HEK293 (cell line): ENCODE measurements around the gene TMUB1.

Experiments used
- CTCF ChIA-PET: fragments of 350-600 bp; formaldehyde crosslinking; extraction: SDS; loops from one replicate; lab custom pipeline; 2021; ENCODE audit warnings: antibody characterized with exemption; lab: Yijun Ruan, JAX
- POLR2A ChIA-PET: fragments of 300-600 bp; formaldehyde crosslinking; extraction: SDS; loops from one replicate; lab custom pipeline; 2020; ENCODE audit warnings: antibody characterized with exemption, inconsistent platforms; lab: Yijun Ruan, JAX
- H3K27ac ChIP-seq: fragments of 200-500 bp; sonication (Bioruptor generic); 2 replicates; pipeline ENCODE4 v1.5.1; 2014; ENCODE audit warnings: low read depth, low read length, control low read depth, inconsistent platforms; ENCODE audit errors: extremely low read depth
- H3K36me3 ChIP-seq, 2 experiments: fragments of 200-500 bp in 1 of 2; sonication (Bioruptor generic) in 1 of 2; 1 replicate in 1 of 2; 2 replicates in 1 of 2; pipeline ENCODE4 v1.5.1; 2014 to 2017; ENCODE audit warnings: inconsistent platforms in 2 of 2, low read length in 2 of 2; ENCODE audit not compliant: control insufficient read depth in 2 of 2, insufficient read depth in 1 of 2
- H3K4me1 ChIP-seq: fragments of 200-500 bp; sonication (Bioruptor generic); 2 replicates; pipeline ENCODE4 v1.5.1; 2014; ENCODE audit warnings: mild to moderate bottlenecking, low read length, inconsistent platforms; ENCODE audit not compliant: control insufficient read depth, insufficient read depth
- H3K4me3 ChIP-seq: 2 replicates; pipeline ENCODE4 v1.5.1; 2011; ENCODE audit warnings: low read depth, mild to moderate bottlenecking, control low read depth, low read length, moderate library complexity
- H3K9me3 ChIP-seq: fragments of 200-500 bp; sonication (Bioruptor generic); 2 replicates; pipeline ENCODE4 v1.5.1; 2014; ENCODE audit warnings: low read depth, low read length, inconsistent platforms; ENCODE audit not compliant: control insufficient read depth, insufficient read depth
- EGR2 ChIP-seq: fragments of 450-650 bp; formaldehyde crosslinking; IDR thresholded peaks from 2 replicates; pipeline ENCODE4 v1.5.1; 2016; ENCODE audit warnings: low read depth, missing biosample characterization, missing genetic modification characterization
- HOXA7 ChIP-seq: sonication (generic); formaldehyde crosslinking; IDR thresholded peaks from 2 replicates; pipeline ENCODE4 v1.8.1; 2022; ENCODE audit warnings: missing genetic modification reagents, borderline replicate concordance
- KLF16 ChIP-seq: fragments of 450-650 bp; formaldehyde crosslinking; IDR thresholded peaks from 2 replicates; pipeline ENCODE4 v1.5.1; 2017; ENCODE audit warnings: missing biosample characterization, missing genetic modification characterization
- SCRT2 ChIP-seq: fragments of 450-650 bp; formaldehyde crosslinking; IDR thresholded peaks from 2 replicates; pipeline ENCODE4 v1.5.1; 2016; ENCODE audit warnings: missing biosample characterization, missing genetic modification characterization
- SP2 ChIP-seq: fragments of 450-650 bp; formaldehyde crosslinking; IDR thresholded peaks from 2 replicates; pipeline ENCODE4 v1.5.1; 2016; ENCODE audit warnings: missing biosample characterization, missing genetic modification characterization
- ZEB2 ChIP-seq: fragments of 450-650 bp; formaldehyde crosslinking; IDR thresholded peaks from 2 replicates; pipeline ENCODE4 v1.5.1; 2016; ENCODE audit warnings: missing biosample characterization, missing genetic modification characterization
- ZIC2 ChIP-seq: fragments of 450-650 bp; formaldehyde crosslinking; IDR thresholded peaks from 2 replicates; pipeline ENCODE4 v1.5.1; 2016; ENCODE audit warnings: missing biosample characterization, missing genetic modification characterization
- ZNF2 ChIP-seq: fragments of 450-650 bp; formaldehyde crosslinking; IDR thresholded peaks from 2 replicates; pipeline ENCODE4 v1.5.1; 2016; ENCODE audit warnings: missing biosample characterization, missing genetic modification characterization
- ZNF350 ChIP-seq: fragments of 450-650 bp; formaldehyde crosslinking; IDR thresholded peaks from 2 replicates; pipeline ENCODE4 v1.5.0; 2017; ENCODE audit warnings: missing biosample characterization, mild to moderate bottlenecking, missing genetic modification characterization
- ZNF423 ChIP-seq: fragments of 450-650 bp; formaldehyde crosslinking; IDR thresholded peaks from 2 replicates; pipeline ENCODE4 v1.5.1; 2016; ENCODE audit warnings: missing biosample characterization, missing genetic modification characterization
- ZNF600 ChIP-seq: fragments of 450-650 bp; formaldehyde crosslinking; IDR thresholded peaks from 2 replicates; pipeline ENCODE4 v1.5.1; 2016; ENCODE audit warnings: missing biosample characterization, missing genetic modification characterization
- ZNF623 ChIP-seq: fragments of 450-650 bp; formaldehyde crosslinking; IDR thresholded peaks from 2 replicates; pipeline ENCODE4 v1.5.1; 2016; ENCODE audit warnings: missing biosample characterization, missing genetic modification characterization
- ZNF701 ChIP-seq: fragments of 450-650 bp; formaldehyde crosslinking; IDR thresholded peaks from 2 replicates; pipeline ENCODE4 v1.5.1; 2016; ENCODE audit warnings: missing biosample characterization, missing genetic modification characterization
- TF ChIP-seq, protein P1 (sequence below): fragments of 450-650 bp; IDR thresholded peaks from 2 replicates; pipeline ENCODE4 v1.5.1; 2018; ENCODE audit warnings: missing biosample characterization, mild to moderate bottlenecking, missing genetic modification characterization
- TF ChIP-seq, protein P2 (sequence below): fragments of 450-650 bp; formaldehyde crosslinking; IDR thresholded peaks from 2 replicates; pipeline ENCODE4 v1.5.1; 2016; ENCODE audit warnings: missing biosample characterization, missing genetic modification characterization, borderline replicate concordance
- TF ChIP-seq, protein P3 (sequence below): fragments of 450-650 bp; formaldehyde crosslinking; IDR thresholded peaks from 2 replicates; pipeline ENCODE4 v1.5.1; 2016; ENCODE audit warnings: missing biosample characterization, missing genetic modification characterization, low read depth
- TF ChIP-seq, protein P4 (sequence below): fragments of 450-650 bp; formaldehyde crosslinking; IDR thresholded peaks from 2 replicates; pipeline ENCODE4 v1.5.1; 2016; ENCODE audit warnings: missing biosample characterization, missing genetic modification characterization
- TF ChIP-seq, protein P5 (sequence below): fragments of 450-650 bp; formaldehyde crosslinking; IDR thresholded peaks from 2 replicates; pipeline ENCODE4 v1.5.1; 2016; ENCODE audit warnings: missing biosample characterization, missing genetic modification characterization
- TF ChIP-seq, protein P6 (sequence below): fragments of 450-650 bp; formaldehyde crosslinking; IDR thresholded peaks from 2 replicates; pipeline ENCODE4 v1.5.1; 2016; ENCODE audit warnings: missing biosample characterization, missing genetic modification characterization
- TF ChIP-seq, protein P7 (sequence below): fragments of 450-650 bp; formaldehyde crosslinking; IDR thresholded peaks from 2 replicates; pipeline ENCODE4 v1.5.1; 2016; ENCODE audit warnings: missing biosample characterization, missing genetic modification characterization

Gene TMUB1

DNA sequence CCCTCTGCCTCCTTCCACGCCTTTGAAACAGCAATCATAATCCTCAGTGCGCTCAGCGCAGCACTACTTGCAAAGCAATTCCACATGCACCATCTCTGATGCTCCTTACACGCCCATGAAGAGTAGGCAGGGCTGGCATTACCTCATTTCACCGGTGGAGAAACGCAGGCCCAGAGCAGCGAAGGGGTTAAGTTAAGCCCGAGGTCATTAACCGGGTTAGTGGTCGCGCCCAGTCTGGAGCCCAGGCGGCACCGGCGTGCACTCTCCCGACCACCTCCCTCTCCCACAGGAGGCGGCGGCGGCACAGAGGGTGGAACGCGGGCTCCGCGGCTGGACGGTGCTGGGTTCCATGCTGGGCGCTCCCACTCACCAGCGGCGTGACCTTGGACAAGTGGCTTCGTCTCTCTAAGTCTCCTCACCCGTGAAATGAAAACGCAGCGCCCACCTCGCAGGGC, 3.2 kb downstream of the TMUB1 start:
- Histone ChIP-seq H3K36me3 (peaks cover 0 to 44% of the 10 kb centered on the region in 2 experiments; a peak in 1 of 3 replicates), H3K4me1 (peaks cover 7% of the 10 kb centered on the region; the same call in 1 of the 2 replicates), H3K9me3 (no peaks in the 10 kb centered on the region), H3K27ac (peak overlapping the region; percentile 75), H3K4me3 (peak overlapping the region; percentile 89)
- CTCF ChIA-PET = interaction anchor here (0.6 to 1.6 kb wide), 2 partner anchors 17 to 31 kb away, joined by 3 to 8 read pairs; no protein-coding TSS in a partner anchor
- POLR2A ChIA-PET = interaction anchor here (0.6 to 4.8 kb wide), 16 partner anchors 8 to 147 kb away, joined by 3 to 22 read pairs (median 6); partner anchors contain the start of genes ABCB8, ABCF2 and CDK5
- 0 out of 2 replicates have a peak, but pooled peaks have one; percentile 11 for TF ChIP-seq SCRT2
- TF ChIP-seq ZIC2 = peak; percentile 40; the same call in 1 of the 2 replicates
- no peak for TF ChIP-seq ZNF623
- TF ChIP-seq, protein P1, sequence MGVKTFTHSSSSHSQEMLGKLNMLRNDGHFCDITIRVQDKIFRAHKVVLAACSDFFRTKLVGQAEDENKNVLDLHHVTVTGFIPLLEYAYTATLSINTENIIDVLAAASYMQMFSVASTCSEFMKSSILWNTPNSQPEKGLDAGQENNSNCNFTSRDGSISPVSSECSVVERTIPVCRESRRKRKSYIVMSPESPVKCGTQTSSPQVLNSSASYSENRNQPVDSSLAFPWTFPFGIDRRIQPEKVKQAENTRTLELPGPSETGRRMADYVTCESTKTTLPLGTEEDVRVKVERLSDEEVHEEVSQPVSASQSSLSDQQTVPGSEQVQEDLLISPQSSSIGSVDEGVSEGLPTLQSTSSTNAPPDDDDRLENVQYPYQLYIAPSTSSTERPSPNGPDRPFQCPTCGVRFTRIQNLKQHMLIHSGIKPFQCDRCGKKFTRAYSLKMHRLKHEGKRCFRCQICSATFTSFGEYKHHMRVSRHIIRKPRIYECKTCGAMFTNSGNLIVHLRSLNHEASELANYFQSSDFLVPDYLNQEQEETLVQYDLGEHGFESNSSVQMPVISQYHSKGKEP (tag by site-specific recombination) = no peak
- TF ChIP-seq SP2 (tag by site-specific recombination) = peak; percentile 14; the same call in 1 of the 2 replicates
- TF ChIP-seq, protein P2, sequence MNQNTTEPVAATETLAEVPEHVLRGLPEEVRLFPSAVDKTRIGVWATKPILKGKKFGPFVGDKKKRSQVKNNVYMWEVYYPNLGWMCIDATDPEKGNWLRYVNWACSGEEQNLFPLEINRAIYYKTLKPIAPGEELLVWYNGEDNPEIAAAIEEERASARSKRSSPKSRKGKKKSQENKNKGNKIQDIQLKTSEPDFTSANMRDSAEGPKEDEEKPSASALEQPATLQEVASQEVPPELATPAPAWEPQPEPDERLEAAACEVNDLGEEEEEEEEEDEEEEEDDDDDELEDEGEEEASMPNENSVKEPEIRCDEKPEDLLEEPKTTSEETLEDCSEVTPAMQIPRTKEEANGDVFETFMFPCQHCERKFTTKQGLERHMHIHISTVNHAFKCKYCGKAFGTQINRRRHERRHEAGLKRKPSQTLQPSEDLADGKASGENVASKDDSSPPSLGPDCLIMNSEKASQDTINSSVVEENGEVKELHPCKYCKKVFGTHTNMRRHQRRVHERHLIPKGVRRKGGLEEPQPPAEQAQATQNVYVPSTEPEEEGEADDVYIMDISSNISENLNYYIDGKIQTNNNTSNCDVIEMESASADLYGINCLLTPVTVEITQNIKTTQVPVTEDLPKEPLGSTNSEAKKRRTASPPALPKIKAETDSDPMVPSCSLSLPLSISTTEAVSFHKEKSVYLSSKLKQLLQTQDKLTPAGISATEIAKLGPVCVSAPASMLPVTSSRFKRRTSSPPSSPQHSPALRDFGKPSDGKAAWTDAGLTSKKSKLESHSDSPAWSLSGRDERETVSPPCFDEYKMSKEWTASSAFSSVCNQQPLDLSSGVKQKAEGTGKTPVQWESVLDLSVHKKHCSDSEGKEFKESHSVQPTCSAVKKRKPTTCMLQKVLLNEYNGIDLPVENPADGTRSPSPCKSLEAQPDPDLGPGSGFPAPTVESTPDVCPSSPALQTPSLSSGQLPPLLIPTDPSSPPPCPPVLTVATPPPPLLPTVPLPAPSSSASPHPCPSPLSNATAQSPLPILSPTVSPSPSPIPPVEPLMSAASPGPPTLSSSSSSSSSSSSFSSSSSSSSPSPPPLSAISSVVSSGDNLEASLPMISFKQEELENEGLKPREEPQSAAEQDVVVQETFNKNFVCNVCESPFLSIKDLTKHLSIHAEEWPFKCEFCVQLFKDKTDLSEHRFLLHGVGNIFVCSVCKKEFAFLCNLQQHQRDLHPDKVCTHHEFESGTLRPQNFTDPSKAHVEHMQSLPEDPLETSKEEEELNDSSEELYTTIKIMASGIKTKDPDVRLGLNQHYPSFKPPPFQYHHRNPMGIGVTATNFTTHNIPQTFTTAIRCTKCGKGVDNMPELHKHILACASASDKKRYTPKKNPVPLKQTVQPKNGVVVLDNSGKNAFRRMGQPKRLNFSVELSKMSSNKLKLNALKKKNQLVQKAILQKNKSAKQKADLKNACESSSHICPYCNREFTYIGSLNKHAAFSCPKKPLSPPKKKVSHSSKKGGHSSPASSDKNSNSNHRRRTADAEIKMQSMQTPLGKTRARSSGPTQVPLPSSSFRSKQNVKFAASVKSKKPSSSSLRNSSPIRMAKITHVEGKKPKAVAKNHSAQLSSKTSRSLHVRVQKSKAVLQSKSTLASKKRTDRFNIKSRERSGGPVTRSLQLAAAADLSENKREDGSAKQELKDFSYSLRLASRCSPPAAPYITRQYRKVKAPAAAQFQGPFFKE (tag by site-specific recombination) = 0 out of 2 replicates have a peak, but pooled peaks have one; percentile 38
- TF ChIP-seq, protein P3, sequence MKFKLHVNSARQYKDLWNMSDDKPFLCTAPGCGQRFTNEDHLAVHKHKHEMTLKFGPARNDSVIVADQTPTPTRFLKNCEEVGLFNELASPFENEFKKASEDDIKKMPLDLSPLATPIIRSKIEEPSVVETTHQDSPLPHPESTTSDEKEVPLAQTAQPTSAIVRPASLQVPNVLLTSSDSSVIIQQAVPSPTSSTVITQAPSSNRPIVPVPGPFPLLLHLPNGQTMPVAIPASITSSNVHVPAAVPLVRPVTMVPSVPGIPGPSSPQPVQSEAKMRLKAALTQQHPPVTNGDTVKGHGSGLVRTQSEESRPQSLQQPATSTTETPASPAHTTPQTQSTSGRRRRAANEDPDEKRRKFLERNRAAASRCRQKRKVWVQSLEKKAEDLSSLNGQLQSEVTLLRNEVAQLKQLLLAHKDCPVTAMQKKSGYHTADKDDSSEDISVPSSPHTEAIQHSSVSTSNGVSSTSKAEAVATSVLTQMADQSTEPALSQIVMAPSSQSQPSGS (tag by site-specific recombination) = peak; percentile 76
- TF ChIP-seq, protein P4, sequence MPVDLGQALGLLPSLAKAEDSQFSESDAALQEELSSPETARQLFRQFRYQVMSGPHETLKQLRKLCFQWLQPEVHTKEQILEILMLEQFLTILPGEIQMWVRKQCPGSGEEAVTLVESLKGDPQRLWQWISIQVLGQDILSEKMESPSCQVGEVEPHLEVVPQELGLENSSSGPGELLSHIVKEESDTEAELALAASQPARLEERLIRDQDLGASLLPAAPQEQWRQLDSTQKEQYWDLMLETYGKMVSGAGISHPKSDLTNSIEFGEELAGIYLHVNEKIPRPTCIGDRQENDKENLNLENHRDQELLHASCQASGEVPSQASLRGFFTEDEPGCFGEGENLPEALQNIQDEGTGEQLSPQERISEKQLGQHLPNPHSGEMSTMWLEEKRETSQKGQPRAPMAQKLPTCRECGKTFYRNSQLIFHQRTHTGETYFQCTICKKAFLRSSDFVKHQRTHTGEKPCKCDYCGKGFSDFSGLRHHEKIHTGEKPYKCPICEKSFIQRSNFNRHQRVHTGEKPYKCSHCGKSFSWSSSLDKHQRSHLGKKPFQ (tag by site-specific recombination) = no peak
- peak; percentile 77 for TF ChIP-seq ZEB2 (tag by site-specific recombination)
- TF ChIP-seq HOXA7 (CRISPR knock-in tag) = no peak
- TF ChIP-seq ZNF600 = peak; percentile 76
- TF ChIP-seq EGR2 (tag by site-specific recombination) = peak; percentile 50; the same call in 1 of the 2 replicates
- TF ChIP-seq ZNF701 (tag by site-specific recombination) = no peak
- TF ChIP-seq, protein P5, sequence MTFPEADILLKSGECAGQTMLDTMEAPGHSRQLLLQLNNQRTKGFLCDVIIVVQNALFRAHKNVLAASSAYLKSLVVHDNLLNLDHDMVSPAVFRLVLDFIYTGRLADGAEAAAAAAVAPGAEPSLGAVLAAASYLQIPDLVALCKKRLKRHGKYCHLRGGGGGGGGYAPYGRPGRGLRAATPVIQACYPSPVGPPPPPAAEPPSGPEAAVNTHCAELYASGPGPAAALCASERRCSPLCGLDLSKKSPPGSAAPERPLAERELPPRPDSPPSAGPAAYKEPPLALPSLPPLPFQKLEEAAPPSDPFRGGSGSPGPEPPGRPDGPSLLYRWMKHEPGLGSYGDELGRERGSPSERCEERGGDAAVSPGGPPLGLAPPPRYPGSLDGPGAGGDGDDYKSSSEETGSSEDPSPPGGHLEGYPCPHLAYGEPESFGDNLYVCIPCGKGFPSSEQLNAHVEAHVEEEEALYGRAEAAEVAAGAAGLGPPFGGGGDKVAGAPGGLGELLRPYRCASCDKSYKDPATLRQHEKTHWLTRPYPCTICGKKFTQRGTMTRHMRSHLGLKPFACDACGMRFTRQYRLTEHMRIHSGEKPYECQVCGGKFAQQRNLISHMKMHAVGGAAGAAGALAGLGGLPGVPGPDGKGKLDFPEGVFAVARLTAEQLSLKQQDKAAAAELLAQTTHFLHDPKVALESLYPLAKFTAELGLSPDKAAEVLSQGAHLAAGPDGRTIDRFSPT = peak; percentile 79
- 0 out of 2 replicates have a peak, but pooled peaks have one; percentile 8 for TF ChIP-seq ZNF423 (tag by site-specific recombination)
- TF ChIP-seq, protein P6, sequence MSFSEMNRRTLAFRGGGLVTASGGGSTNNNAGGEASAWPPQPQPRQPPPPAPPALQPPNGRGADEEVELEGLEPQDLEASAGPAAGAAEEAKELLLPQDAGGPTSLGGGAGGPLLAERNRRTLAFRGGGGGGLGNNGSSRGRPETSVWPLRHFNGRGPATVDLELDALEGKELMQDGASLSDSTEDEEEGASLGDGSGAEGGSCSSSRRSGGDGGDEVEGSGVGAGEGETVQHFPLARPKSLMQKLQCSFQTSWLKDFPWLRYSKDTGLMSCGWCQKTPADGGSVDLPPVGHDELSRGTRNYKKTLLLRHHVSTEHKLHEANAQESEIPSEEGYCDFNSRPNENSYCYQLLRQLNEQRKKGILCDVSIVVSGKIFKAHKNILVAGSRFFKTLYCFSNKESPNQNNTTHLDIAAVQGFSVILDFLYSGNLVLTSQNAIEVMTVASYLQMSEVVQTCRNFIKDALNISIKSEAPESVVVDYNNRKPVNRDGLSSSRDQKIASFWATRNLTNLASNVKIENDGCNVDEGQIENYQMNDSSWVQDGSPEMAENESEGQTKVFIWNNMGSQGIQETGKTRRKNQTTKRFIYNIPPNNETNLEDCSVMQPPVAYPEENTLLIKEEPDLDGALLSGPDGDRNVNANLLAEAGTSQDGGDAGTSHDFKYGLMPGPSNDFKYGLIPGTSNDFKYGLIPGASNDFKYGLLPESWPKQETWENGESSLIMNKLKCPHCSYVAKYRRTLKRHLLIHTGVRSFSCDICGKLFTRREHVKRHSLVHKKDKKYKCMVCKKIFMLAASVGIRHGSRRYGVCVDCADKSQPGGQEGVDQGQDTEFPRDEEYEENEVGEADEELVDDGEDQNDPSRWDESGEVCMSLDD (tag by site-specific recombination) = peak; percentile 72; the same call in 1 of the 2 replicates
- TF ChIP-seq KLF16 (tag by site-specific recombination) = peak; percentile 63
- TF ChIP-seq ZNF2 (tag by site-specific recombination) = peak; percentile 50; the same call in 1 of the 2 replicates
- TF ChIP-seq ZNF350 (tag by site-specific recombination) = no peak
- TF ChIP-seq, protein P7, sequence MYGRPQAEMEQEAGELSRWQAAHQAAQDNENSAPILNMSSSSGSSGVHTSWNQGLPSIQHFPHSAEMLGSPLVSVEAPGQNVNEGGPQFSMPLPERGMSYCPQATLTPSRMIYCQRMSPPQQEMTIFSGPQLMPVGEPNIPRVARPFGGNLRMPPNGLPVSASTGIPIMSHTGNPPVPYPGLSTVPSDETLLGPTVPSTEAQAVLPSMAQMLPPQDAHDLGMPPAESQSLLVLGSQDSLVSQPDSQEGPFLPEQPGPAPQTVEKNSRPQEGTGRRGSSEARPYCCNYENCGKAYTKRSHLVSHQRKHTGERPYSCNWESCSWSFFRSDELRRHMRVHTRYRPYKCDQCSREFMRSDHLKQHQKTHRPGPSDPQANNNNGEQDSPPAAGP (tag by site-specific recombination) = peak; percentile 98
